GM04503 (cell line): ENCODE measurements around the gene SFXN5.
A peak's percentile ranks its signal among the peaks of the same experiment; 100 is the strongest.
"Not testable (repeated sequence)": the region's sequence is repeated elsewhere in the genome, so short reads cannot be mapped to it uniquely, and the experiment has no call there.

Source experiments
- DNase-seq: peaks from one replicate; pipeline ENCODE4 v3.0.0-alpha.2; 2012; ENCODE audit warnings: low read depth

Gene SFXN5

GRCh38 chr2:73101626-73102256, 30.2 kb upstream of the SFXN5 start:
- DNase-seq: no peak

- no peak for DNase-seq
Observed at GRCh38 chr2:73100956-73101355, 29.4 kb upstream of the SFXN5 start.

GRCh38 chr2:73099486-73099885, 28.0 kb upstream of the SFXN5 start:
- no peak for DNase-seq

GRCh38 chr2:73095910-73096309, 24.4 kb upstream of the SFXN5 start:
- DNase-seq: no peak

- not testable (repeated sequence) for DNase-seq
Observed at GRCh38 chr2:73093601-73094218, 22.2 kb upstream of the SFXN5 start.

- no peak for DNase-seq
Observed at GRCh38 chr2:73092146-73092783, 20.8 kb upstream of the SFXN5 start.

- no peak for DNase-seq
Observed at GRCh38 chr2:73091696-73092095, 20.2 kb upstream of the SFXN5 start.

GRCh38 chr2:73091164-73091563, 19.7 kb upstream of the SFXN5 start:
- DNase-seq: no peak

GRCh38 chr2:73089270-73090030, 17.9 kb upstream of the SFXN5 start:
- DNase-seq: peak; percentile 95

- no peak for DNase-seq
Observed at GRCh38 chr2:73088703-73089102, 17.2 kb upstream of the SFXN5 start.

GRCh38 chr2:73088211-73088610, 16.7 kb upstream of the SFXN5 start:
- no peak for DNase-seq

GRCh38 chr2:73087311-73087710, 15.8 kb upstream of the SFXN5 start:
- DNase-seq: no peak

- no peak for DNase-seq
Observed at GRCh38 chr2:73085691-73086090, 14.2 kb upstream of the SFXN5 start.

- no peak for DNase-seq
Observed at GRCh38 chr2:73084971-73085370, 13.5 kb upstream of the SFXN5 start.

- DNase-seq: no peak
Observed at GRCh38 chr2:73083886-73084800, 12.6 kb upstream of the SFXN5 start.

GRCh38 chr2:73082523-73083410, 11.3 kb upstream of the SFXN5 start:
- DNase-seq: no peak

- no peak for DNase-seq
Observed at GRCh38 chr2:73081181-73081671, 9.7 kb upstream of the SFXN5 start.

GRCh38 chr2:73080321-73081131, 9.0 kb upstream of the SFXN5 start:
- DNase-seq: no peak

GRCh38 chr2:73079636-73080035, 8.1 kb upstream of the SFXN5 start:
- no peak for DNase-seq
